T-helper 2 cell treated with Interferon-gamma antibody and Interleukin-4, amounts not matched to agents 5 μg/mL and 100 μg/mL, for 36 hours (primary cell): ENCODE measurements around the gene TSPAN7.

Source experiments
- DNase-seq: peaks from one replicate; pipeline ENCODE4 v3.0.0; 2021; ENCODE audit warnings: low spot score
- H3K27ac Mint-ChIP-seq: one replicate; pipeline ENCODE4 v1.8.0; 2021; ENCODE audit warnings: mild to moderate bottlenecking, mixed read lengths
- H3K27me3 Mint-ChIP-seq: one replicate; pipeline ENCODE4 v1.8.0; 2021; ENCODE audit warnings: low read depth, mixed read lengths
- H3K36me3 Mint-ChIP-seq: one replicate; pipeline ENCODE4 v1.8.0; 2021; ENCODE audit warnings: low read depth, mixed read lengths
- H3K4me1 Mint-ChIP-seq: one replicate; pipeline ENCODE4 v1.8.0; 2021; ENCODE audit warnings: low read depth, mixed read lengths
- H3K4me3 Mint-ChIP-seq: one replicate; pipeline ENCODE4 v1.8.0; 2022; ENCODE audit warnings: mild to moderate bottlenecking, moderate library complexity, mixed read lengths
- H3K9me3 Mint-ChIP-seq: one replicate; pipeline ENCODE4 v1.8.0; 2021; ENCODE audit warnings: mixed read lengths

TSPAN7 gene

GRCh38 chrX:38610849-38611248, 49.5 kb downstream of the TSPAN7 start:
- DNase-seq, result no peak
- Mint-ChIP-seq H3K27ac (no peak overlapping the region), H3K4me1 (no peaks in the 10 kb centered on the region), H3K27me3 (peaks cover 2% of the 10 kb centered on the region), H3K4me3 (no peak overlapping the region), H3K9me3 (no peaks in the 10 kb centered on the region), H3K36me3 (no peaks in the 10 kb centered on the region)

DNA sequence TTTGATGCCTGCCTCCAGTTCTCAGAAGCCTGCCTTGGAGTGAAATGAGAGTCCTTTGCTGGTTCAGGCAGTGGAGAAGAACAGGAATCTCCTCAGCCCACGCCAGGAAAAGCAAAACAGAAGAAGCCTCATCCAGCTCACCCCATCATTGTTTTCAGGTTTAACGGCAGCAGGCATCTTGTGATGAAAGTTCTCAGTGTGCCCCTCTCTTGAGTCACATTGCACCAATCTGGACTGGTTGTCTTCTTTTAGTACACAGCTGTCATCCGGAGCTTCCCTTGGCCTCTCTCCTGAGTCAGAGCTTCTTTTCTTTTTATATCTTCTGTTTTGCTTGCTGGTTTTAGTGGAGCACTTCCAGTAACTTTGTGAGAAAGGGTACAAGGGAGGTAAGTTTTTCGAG, 50.9 kb downstream of the TSPAN7 start:
- Mint-ChIP-seq H3K36me3 (no peaks in the 10 kb centered on the region), H3K4me1 (no peaks in the 10 kb centered on the region), H3K27me3 (peaks cover 3% of the 10 kb centered on the region), H3K4me3 (no peak overlapping the region), H3K27ac (no peak overlapping the region), H3K9me3 (no peaks in the 10 kb centered on the region)
- DNase-seq, result no peak

- DNase-seq, result no peak
- no peaks in the 10 kb centered on the region for H3K36me3 Mint-ChIP-seq
- no peaks in the 10 kb centered on the region for H3K9me3 Mint-ChIP-seq
- no peak overlapping the region for H3K4me3 Mint-ChIP-seq
- H3K27me3 Mint-ChIP-seq, result peaks cover 2% of the 10 kb centered on the region
- H3K4me1 Mint-ChIP-seq, result no peaks in the 10 kb centered on the region
- H3K27ac Mint-ChIP-seq, result no peak overlapping the region
Measured at GRCh38 chrX:38614485-38614884, 53.1 kb downstream of the TSPAN7 start.

GRCh38 chrX:38616904-38617303, 55.6 kb downstream of the TSPAN7 start:
- H3K9me3 Mint-ChIP-seq, result no peaks in the 10 kb centered on the region
- no peak overlapping the region for H3K27ac Mint-ChIP-seq
- no peaks in the 10 kb centered on the region for H3K36me3 Mint-ChIP-seq

DNA sequence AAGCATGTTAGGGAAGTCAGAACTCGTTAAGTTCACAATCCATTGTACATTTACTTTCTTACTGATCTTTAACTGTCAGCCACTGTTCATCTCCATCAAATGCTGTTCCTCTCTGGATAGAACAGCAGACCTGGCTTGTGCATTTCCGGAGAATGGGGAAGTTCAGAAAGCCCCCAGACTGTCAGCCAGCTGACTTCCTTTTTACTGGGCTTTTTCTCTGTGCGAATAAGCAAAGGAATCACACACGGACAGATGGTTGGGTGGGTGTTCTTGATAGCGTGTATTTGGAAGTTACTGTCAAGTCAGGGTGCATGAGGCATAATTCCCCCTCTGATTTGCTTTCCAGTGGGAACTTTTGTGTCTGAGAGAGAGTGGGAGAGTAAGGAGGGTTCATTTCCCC, 56.8 kb downstream of the TSPAN7 start:
- no peaks in the 10 kb centered on the region for H3K9me3 Mint-ChIP-seq
- no peak overlapping the region for H3K4me3 Mint-ChIP-seq
- DNase-seq, result no peak
- no peak overlapping the region for H3K27ac Mint-ChIP-seq
- no peaks in the 10 kb centered on the region for H3K4me1 Mint-ChIP-seq
- peaks cover 5% of the 10 kb centered on the region for H3K27me3 Mint-ChIP-seq
- H3K36me3 Mint-ChIP-seq, result no peaks in the 10 kb centered on the region

More at GRCh38 chrX:38616904-38617303, 55.6 kb downstream of the TSPAN7 start:
- Mint-ChIP-seq H3K4me3 (no peak overlapping the region), H3K27me3 (peaks cover 5% of the 10 kb centered on the region), H3K4me1 (no peaks in the 10 kb centered on the region)
- DNase-seq, result no peak

GRCh38 chrX:38620623-38621022, 59.3 kb downstream of the TSPAN7 start:
- Mint-ChIP-seq H3K4me1 (no peaks in the 10 kb centered on the region), H3K4me3 (no peak overlapping the region), H3K36me3 (no peaks in the 10 kb centered on the region), H3K27me3 (peaks cover 8% of the 10 kb centered on the region), H3K9me3 (no peaks in the 10 kb centered on the region), H3K27ac (no peak overlapping the region)
- DNase-seq, result no peak

DNA sequence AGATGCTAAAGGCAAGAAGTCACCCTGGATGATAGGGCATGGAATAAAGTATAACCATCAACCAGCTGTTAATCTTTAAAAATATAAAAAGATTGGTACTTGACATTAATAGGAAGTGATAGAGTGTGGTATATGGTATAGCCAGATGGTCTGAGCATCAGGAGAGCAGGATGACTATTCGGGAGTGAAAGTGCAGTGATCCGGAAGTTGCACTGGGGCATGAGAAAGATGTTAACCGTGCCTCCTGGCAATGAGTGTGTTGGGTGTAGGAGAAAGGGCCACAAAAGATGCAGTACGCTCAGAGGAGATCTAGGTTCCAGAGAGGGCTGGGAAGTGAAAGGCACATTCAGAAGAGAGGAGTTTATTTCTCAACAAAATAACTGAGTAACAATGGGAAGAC, 65.0 kb downstream of the TSPAN7 start:
- Mint-ChIP-seq H3K9me3 (no peaks in the 10 kb centered on the region), H3K4me1 (no peaks in the 10 kb centered on the region), H3K27ac (no peak overlapping the region), H3K36me3 (no peaks in the 10 kb centered on the region), H3K27me3 (peaks cover 11% of the 10 kb centered on the region), H3K4me3 (no peak overlapping the region)
- no peak for DNase-seq

DNA sequence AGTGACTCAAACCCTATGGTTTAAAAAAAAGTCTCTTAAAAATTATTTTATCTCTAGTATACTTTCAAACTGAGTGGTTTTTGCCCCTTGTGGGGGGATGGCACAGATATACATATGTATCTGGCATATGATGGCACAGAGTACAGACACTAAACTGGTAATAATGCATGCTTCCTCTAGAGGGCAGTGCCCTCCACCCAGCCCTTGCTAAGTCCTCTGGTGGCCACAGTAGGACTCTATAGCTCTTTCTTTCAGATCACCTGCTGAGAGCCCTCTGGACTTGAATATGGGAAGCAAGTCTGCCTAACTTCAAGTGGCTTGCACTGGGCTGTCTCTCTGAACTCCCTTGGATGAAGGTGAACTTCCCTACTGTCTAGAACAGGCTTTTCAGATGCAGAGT, 66.3 kb downstream of the TSPAN7 start:
- H3K4me3 Mint-ChIP-seq, result no peak overlapping the region
- no peak overlapping the region for H3K27ac Mint-ChIP-seq
- H3K9me3 Mint-ChIP-seq, result no peaks in the 10 kb centered on the region
- DNase-seq, result no peak
- no peaks in the 10 kb centered on the region for H3K36me3 Mint-ChIP-seq
- H3K27me3 Mint-ChIP-seq, result peaks cover 10% of the 10 kb centered on the region
- peaks cover 1% of the 10 kb centered on the region for H3K4me1 Mint-ChIP-seq

DNA sequence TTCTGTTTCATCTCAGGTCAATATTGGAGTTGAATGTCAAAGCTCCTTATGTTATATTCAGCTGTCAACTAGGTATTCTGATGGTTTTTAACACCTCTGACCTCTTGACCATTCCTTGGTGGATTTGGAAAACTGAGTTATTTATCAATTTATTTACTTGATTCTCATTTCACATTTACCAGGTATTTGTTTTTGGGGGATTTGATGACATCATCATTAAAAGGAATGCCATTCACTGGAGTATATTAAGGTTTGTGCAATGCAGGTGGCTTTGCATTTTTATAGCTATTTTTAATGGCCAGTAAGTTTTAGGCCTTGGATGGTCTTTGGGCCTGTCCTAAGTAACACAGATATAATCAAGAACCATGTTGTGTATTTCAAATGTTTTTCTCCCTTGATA, 67.2 kb downstream of the TSPAN7 start:
- H3K36me3 Mint-ChIP-seq, result no peaks in the 10 kb centered on the region
- H3K27ac Mint-ChIP-seq, result no peak overlapping the region
- H3K27me3 Mint-ChIP-seq, result peaks cover 10% of the 10 kb centered on the region
- DNase-seq, result no peak
- H3K4me3 Mint-ChIP-seq, result no peak overlapping the region
- H3K9me3 Mint-ChIP-seq, result no peaks in the 10 kb centered on the region
- H3K4me1 Mint-ChIP-seq, result peaks cover 1% of the 10 kb centered on the region

GRCh38 chrX:38632516-38632915, 71.2 kb downstream of the TSPAN7 start:
- no peaks in the 10 kb centered on the region for H3K9me3 Mint-ChIP-seq
- H3K27me3 Mint-ChIP-seq, result no peaks in the 10 kb centered on the region
- no peak overlapping the region for H3K27ac Mint-ChIP-seq
- DNase-seq, result no peak
- no peaks in the 10 kb centered on the region for H3K36me3 Mint-ChIP-seq
- peaks cover 1% of the 10 kb centered on the region for H3K4me1 Mint-ChIP-seq
- H3K4me3 Mint-ChIP-seq, result no peak overlapping the region

- H3K4me1 Mint-ChIP-seq, result peaks cover 1% of the 10 kb centered on the region
- no peak overlapping the region for H3K27ac Mint-ChIP-seq
- H3K9me3 Mint-ChIP-seq, result no peaks in the 10 kb centered on the region
- no peaks in the 10 kb centered on the region for H3K27me3 Mint-ChIP-seq
- H3K36me3 Mint-ChIP-seq, result no peaks in the 10 kb centered on the region
- no peak for DNase-seq
- no peak overlapping the region for H3K4me3 Mint-ChIP-seq
Measured at GRCh38 chrX:38634665-38635064, 73.3 kb downstream of the TSPAN7 start.

DNA sequence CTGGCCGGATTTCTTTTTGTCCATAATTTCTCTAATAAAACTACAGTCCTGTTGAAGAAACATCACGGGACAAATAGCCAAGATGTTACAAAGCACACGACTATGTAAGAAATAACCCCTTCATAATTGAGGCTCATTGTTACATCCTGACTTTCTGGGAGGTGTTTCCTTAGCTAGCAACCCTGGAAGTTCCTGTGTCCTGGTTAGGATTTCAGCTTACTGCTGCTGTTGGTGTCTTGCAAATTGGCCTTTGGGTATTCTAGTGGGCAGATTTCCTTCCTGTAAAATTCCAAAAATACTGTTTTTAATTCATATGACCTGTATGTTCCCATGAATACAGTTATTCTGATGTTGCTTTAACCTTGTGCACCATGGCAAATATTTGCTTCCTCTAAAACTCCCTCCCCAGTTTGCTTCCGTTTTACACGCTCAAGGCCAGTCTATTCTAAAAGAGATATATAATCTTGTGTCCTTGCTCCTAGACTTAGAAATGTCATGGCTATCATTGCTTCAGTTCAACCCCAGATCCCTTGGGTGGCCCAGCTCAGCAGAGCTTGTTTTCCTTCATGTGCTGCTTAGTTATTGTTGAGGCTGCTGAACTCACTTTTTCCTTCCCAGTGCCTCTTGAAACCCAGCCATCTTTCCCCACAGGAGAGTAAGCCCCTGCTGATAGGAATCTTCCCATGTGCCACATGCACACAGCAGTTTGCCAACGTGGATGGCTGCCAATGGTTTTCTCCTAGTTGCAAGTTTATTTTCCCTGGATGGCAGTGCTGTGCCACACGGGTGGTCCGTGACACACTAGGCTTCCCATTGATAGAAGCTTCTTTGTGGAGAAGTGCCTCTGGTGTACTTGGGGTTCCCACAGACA, 75.8 kb downstream of the TSPAN7 start:
- Mint-ChIP-seq H3K27me3 (peaks cover 3% of the 10 kb centered on the region), H3K4me3 (no peak overlapping the region), H3K36me3 (no peaks in the 10 kb centered on the region), H3K27ac (no peak overlapping the region), H3K4me1 (peaks cover 1% of the 10 kb centered on the region), H3K9me3 (no peaks in the 10 kb centered on the region)
- no peak for DNase-seq

DNA sequence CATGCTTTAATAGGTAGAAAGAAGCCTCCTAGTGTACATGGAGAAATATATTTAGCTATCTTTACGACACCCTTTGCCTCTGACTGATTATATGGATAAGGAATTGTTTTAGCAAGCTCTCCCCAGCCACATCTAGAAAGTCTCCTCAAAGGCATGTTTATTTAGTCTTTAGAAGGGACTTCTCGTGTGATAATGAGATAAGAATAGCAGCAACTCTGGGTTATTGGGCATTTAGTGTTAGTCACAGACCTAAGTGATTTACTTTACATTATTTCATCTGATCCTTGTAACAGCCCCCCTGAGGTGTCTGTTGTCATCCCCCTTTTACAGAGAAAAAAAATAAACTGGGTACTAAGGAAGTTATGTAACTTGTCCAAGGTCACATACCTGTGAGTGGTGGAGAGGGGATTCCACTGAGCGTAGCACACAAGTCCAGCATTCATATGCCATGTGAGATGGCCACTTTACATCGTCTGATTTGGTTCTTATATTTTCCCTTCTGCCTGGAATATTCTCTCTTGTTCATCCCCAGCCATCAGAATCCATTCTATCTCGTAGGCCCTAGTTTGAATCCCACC, 77.7 kb downstream of the TSPAN7 start:
- DNase-seq, result no peak
- Mint-ChIP-seq H3K27ac (no peak overlapping the region), H3K4me1 (no peaks in the 10 kb centered on the region), H3K4me3 (no peak overlapping the region), H3K9me3 (no peaks in the 10 kb centered on the region), H3K36me3 (no peaks in the 10 kb centered on the region), H3K27me3 (peaks cover 5% of the 10 kb centered on the region)

- Mint-ChIP-seq H3K9me3 (no peaks in the 10 kb centered on the region), H3K4me3 (no peak overlapping the region), H3K36me3 (no peaks in the 10 kb centered on the region), H3K4me1 (no peaks in the 10 kb centered on the region), H3K27ac (no peak overlapping the region), H3K27me3 (peaks cover 5% of the 10 kb centered on the region)
- DNase-seq, result no peak
Measured at GRCh38 chrX:38639730-38640129, 78.4 kb downstream of the TSPAN7 start.
